Lung (tissue), 12 donors: Measurements from ENCODE around the gene CEP70. TPM values are rescaled to one million over a fixed set of nuclear protein-coding genes. Genes with fewer than 3 reads are reported as not detected.
"Not testable (repeated sequence)": the region's sequence is repeated elsewhere in the genome, so short reads cannot be mapped to it uniquely, and the experiment has no call there.

ENCODE experiments used
- ATAC-seq: fragments of 200-7000 bp; cut with Tn5 transposase; one replicate; pipeline ENCODE4 v1.9.1; 2020; ENCODE audit warnings: moderate number of reproducible peaks; ENCODE audit not compliant: insufficient read depth, low FRiP score
- DNase-seq, 3 donors: peaks; one replicate each; pipeline ENCODE4 v3.0.0-alpha.2; 2013 to 2017
- H3K27ac ChIP-seq, 2 donors: one replicate each; pipeline ENCODE4 v1.5.1; 2013; ENCODE audit warnings: mild to moderate bottlenecking in 2 of 2, moderate library complexity in 2 of 2, control low read depth in 1 of 2, inconsistent platforms in 1 of 2, low read depth in 1 of 2, low read length in 1 of 2
- H3K27me3 ChIP-seq, 3 donors: one replicate each; pipeline ENCODE4 v1.5.1; 2013; ENCODE audit warnings: low read length in 2 of 3; ENCODE audit not compliant: control insufficient read depth in 3 of 3, insufficient read depth in 3 of 3
- H3K36me3 ChIP-seq, 4 donors: one replicate each; pipeline ENCODE4 v1.5.1; 2013; ENCODE audit warnings: low read length in 4 of 4, mild to moderate bottlenecking in 1 of 4, moderate library complexity in 1 of 4; ENCODE audit not compliant: control insufficient read depth in 4 of 4, insufficient read depth in 4 of 4
- H3K4me1 ChIP-seq, 5 donors: one replicate each; pipeline ENCODE4 v1.5.1; 2013; ENCODE audit warnings: low read length in 5 of 5, mild to moderate bottlenecking in 2 of 5, moderate library complexity in 1 of 5; ENCODE audit not compliant: control insufficient read depth in 5 of 5, insufficient read depth in 5 of 5
- H3K4me3 ChIP-seq: one replicate; pipeline ENCODE4 v1.5.1; 2013; ENCODE audit warnings: mild to moderate bottlenecking, control low read depth, moderate library complexity
- H3K9ac ChIP-seq, 2 donors: one replicate each; pipeline ENCODE4 v1.5.1; 2013; ENCODE audit warnings: low read length in 2 of 2, control low read depth in 1 of 2; ENCODE audit not compliant: insufficient read depth in 1 of 2
- H3K9me3 ChIP-seq, 4 donors: one replicate each; pipeline ENCODE4 v1.5.1; 2013; ENCODE audit warnings: low read length in 3 of 4, mild to moderate bottlenecking in 1 of 4, moderate library complexity in 1 of 4; ENCODE audit not compliant: control insufficient read depth in 4 of 4, insufficient read depth in 3 of 4
- CTCF ChIP-seq: IDR thresholded peaks from 2 replicates; pipeline ENCODE4 v1.5.1; 2012; ENCODE audit warnings: mild to moderate bottlenecking; ENCODE audit errors: control extremely low read depth, extremely low read depth
- WGBS, 2 donors: extraction: QIAGEN DNeasy Blood & Tissue Kit; methylation state at CpG; one replicate each; pipeline ENCODE4 v1.1.7; 2013; 5-methylcytosine and 5-hydroxymethylcytosine counted together
- polyA plus RNA-seq, 2 donors: library from polyadenylated mRNA; stranded (reverse); fragments of 200-250 nt; gene quantifications; one replicate each; pipeline ENCODE4 v1.2.1, GENCODE V29; 2013
- total RNA-seq, 2 donors: library from RNA; depleted of rRNA in 1 of 2; stranded (reverse); fragments of >200 nt in 1 of 2; gene quantifications; one replicate each; pipeline ENCODE4 v1.2.1, GENCODE V29; 2014 to 2021
- donor health status: control.
- donor health status: control.
- donor health status: Bipolar disorder and iron deficiency.
- donor health status: healthy.
- donor health status: DM: yes; HTN: yes; CAD: no.

The CEP70 gene
- total and polyA plus RNA-seq, 4 donors, result 19.5 to 137 (median 32.5) TPM

- Histone ChIP-seq H3K4me3 (no peak overlapping the region), H3K27ac (peak overlapping the region in 1 of 2 donors; percentile 72), H3K9ac (no peak overlapping the region), H3K27me3 (no peaks in the 10 kb centered on the region), H3K36me3 (peaks cover 0 to 26% (median 4%) of the 10 kb centered on the region in 4 donors), H3K4me1 (peaks cover 0 to 3% (median 0%) of the 10 kb centered on the region in 5 donors), H3K9me3 (peaks cover 0 to 11% (median 6%) of the 10 kb centered on the region in 4 donors)
- no peak for ATAC-seq
- DNase-seq, result no peak
- TF ChIP-seq CTCF, result no peak
- 80 to 95% methylated on average over 6 of the region's 6 CpGs for WGBS, 2 donors
Observed at GRCh38 chr3:138560501-138560900, 33.6 kb downstream of the CEP70 start.

DNA sequence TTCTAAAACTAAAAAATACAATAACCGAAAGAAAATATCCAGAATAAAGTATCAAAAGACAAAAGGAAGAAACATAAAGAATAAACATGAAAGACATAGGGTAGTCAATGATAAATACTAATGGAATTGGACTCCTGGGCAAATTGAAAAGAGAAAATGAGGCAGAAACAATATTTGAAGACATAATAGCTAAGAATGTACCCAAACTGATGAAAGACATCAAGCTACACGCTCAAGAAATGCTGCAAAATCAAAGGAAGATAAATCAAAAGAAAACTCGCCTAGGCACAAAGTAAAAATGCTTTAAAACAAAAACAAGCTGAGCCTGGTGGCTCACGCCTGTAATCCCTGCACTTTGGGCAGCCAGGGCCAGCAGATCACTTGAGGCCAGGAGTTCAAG is 34.9 kb downstream of the CEP70 start:
- no peaks in the 10 kb centered on the region for H3K27me3 ChIP-seq
- H3K9me3 ChIP-seq, result peaks cover 0 to 11% (median 7%) of the 10 kb centered on the region in 4 donors
- DNase-seq (no peak), ATAC-seq (no peak)
- no peak overlapping the region for H3K4me3 ChIP-seq
- no peak for TF ChIP-seq CTCF
- peaks cover 0 to 3% (median 0%) of the 10 kb centered on the region in 5 donors for H3K4me1 ChIP-seq
- peaks cover 0 to 28% (median 6%) of the 10 kb centered on the region in 4 donors for H3K36me3 ChIP-seq
- H3K27ac ChIP-seq, result no peak overlapping the region
- H3K9ac ChIP-seq, result no peak overlapping the region
- WGBS, 2 donors, result 72 to 98% methylated on average over 4 of the region's 4 CpGs

GRCh38 chr3:138554775-138555174 is 39.3 kb downstream of the CEP70 start:
- not testable (repeated sequence) for H3K27ac ChIP-seq, DNase-seq, H3K9ac ChIP-seq, ATAC-seq, H3K4me1 ChIP-seq, H3K4me3 ChIP-seq, H3K27me3 ChIP-seq
- peaks cover 0 to 14% (median 4%) of the 10 kb centered on the region in 4 donors for H3K9me3 ChIP-seq
- WGBS, 2 donors, result 97 to 98% methylated on average over 5 of the region's 5 CpGs
- H3K36me3 ChIP-seq, result peaks cover 0 to 22% (median 7%) of the 10 kb centered on the region in 4 donors

GRCh38 chr3:138550958-138551357 is 43.1 kb downstream of the CEP70 start:
- H3K9ac ChIP-seq, DNase-seq, H3K27me3 ChIP-seq, H3K4me1 ChIP-seq, H3K4me3 ChIP-seq, ATAC-seq, H3K27ac ChIP-seq: not testable (repeated sequence)
- WGBS, 2 donors, result 98 to 100% methylated on average over 2 of the region's 2 CpGs
- H3K9me3 ChIP-seq, result peaks cover 0 to 25% (median 5%) of the 10 kb centered on the region in 4 donors
- peaks cover 6 to 38% (median 23%) of the 10 kb centered on the region in 4 donors for H3K36me3 ChIP-seq
